Endodermal cell (in vitro differentiated cells): Measurements from ENCODE around the gene PADI4. TPM values are rescaled to one million over a fixed set of nuclear protein-coding genes. Genes with fewer than 3 reads are reported as not detected.

Source experiments
- DNase-seq: peaks from one replicate; pipeline ENCODE4 v3.0.0-alpha.2; 2017
- H3K27ac ChIP-seq: 2 replicates; pipeline ENCODE4 v1.5.1; 2013; ENCODE audit warnings: mild to moderate bottlenecking, low read depth, low read length, moderate library complexity
- H3K27me3 ChIP-seq: 2 replicates; pipeline ENCODE4 v1.6.1; 2013; ENCODE audit warnings: mild to moderate bottlenecking, low read length, moderate library complexity; ENCODE audit not compliant: insufficient read depth, control insufficient read depth, poor library complexity, severe bottlenecking
- H3K36me3 ChIP-seq: 2 replicates; pipeline ENCODE4 v1.7.0; 2013; ENCODE audit warnings: mild to moderate bottlenecking, low read length, moderate library complexity; ENCODE audit not compliant: control insufficient read depth, insufficient read depth
- H3K4me1 ChIP-seq: one replicate; pipeline ENCODE4 v1.7.0; 2013; ENCODE audit warnings: low read length; ENCODE audit not compliant: control insufficient read depth, insufficient read depth
- H3K4me3 ChIP-seq: 2 replicates; pipeline ENCODE4 v1.5.1; 2013; ENCODE audit warnings: mild to moderate bottlenecking, low read length, moderate library complexity
- H3K9ac ChIP-seq: 2 replicates; pipeline ENCODE4 v1.6.1; 2013; ENCODE audit warnings: mild to moderate bottlenecking, low read length, moderate library complexity; ENCODE audit not compliant: poor library complexity, severe bottlenecking; ENCODE audit errors: extremely low read depth
- H3K9me3 ChIP-seq: 2 replicates; pipeline ENCODE4 v1.6.1; 2013; ENCODE audit warnings: mild to moderate bottlenecking, low read length, moderate library complexity; ENCODE audit not compliant: control insufficient read depth
- H3K27ac Mint-ChIP-seq: 2 replicates; pipeline ENCODE4 v1.8.0; 2020; ENCODE audit warnings: mixed read lengths
- H3K27me3 Mint-ChIP-seq: 2 replicates; pipeline ENCODE4 v1.8.0; 2021; ENCODE audit warnings: mild to moderate bottlenecking, mixed read lengths; ENCODE audit not compliant: insufficient read depth
- H3K36me3 Mint-ChIP-seq: 2 replicates; pipeline ENCODE4 v1.8.0; 2020; ENCODE audit warnings: low read depth, mixed read lengths
- H3K4me1 Mint-ChIP-seq: 2 replicates; pipeline ENCODE4 v1.8.0; 2020; ENCODE audit warnings: mixed read lengths
- H3K4me3 Mint-ChIP-seq: 2 replicates; pipeline ENCODE4 v1.8.0; 2020; ENCODE audit warnings: mild to moderate bottlenecking, moderate library complexity, mixed read lengths
- H3K9me3 Mint-ChIP-seq: 2 replicates; pipeline ENCODE4 v1.8.0; 2020; ENCODE audit warnings: mild to moderate bottlenecking, mixed read lengths
- WGBS, 2 experiments: methylation state at CpG; one replicate each; pipeline versions ENCODE4 v1.1.5 to v1.1.7; 2013; ENCODE audit warnings: missing lambda C conversion rate in 2 of 2, mixed read lengths in 1 of 2; ENCODE audit not compliant: insufficient coverage in 1 of 2, insufficient read length in 1 of 2; 5-methylcytosine and 5-hydroxymethylcytosine counted together
- total RNA-seq, 2 donors: library from RNA; stranded (reverse); fragmentation: NEBNext Ultra II Directional in 1 of 2; extraction: Animal tissue kit (Norgen Biotek cat#: 25700) in 1 of 2; gene quantifications; 2 replicates in 1 of 2; 3 replicates in 1 of 2; pipeline ENCODE4 v1.2.1, GENCODE V29; 2021
- TF ChIP-seq, protein P1 (sequence below): fragments of 200-600 bp; sonication (generic); conservative IDR thresholded peaks from 2 replicates; pipeline ENCODE4 v1.5.0; 2021; ENCODE audit warnings: antibody characterized with exemption, mild to moderate bottlenecking

The PADI4 gene
- total RNA-seq, 2 donors from 2014 or later, result not detected

DNA sequence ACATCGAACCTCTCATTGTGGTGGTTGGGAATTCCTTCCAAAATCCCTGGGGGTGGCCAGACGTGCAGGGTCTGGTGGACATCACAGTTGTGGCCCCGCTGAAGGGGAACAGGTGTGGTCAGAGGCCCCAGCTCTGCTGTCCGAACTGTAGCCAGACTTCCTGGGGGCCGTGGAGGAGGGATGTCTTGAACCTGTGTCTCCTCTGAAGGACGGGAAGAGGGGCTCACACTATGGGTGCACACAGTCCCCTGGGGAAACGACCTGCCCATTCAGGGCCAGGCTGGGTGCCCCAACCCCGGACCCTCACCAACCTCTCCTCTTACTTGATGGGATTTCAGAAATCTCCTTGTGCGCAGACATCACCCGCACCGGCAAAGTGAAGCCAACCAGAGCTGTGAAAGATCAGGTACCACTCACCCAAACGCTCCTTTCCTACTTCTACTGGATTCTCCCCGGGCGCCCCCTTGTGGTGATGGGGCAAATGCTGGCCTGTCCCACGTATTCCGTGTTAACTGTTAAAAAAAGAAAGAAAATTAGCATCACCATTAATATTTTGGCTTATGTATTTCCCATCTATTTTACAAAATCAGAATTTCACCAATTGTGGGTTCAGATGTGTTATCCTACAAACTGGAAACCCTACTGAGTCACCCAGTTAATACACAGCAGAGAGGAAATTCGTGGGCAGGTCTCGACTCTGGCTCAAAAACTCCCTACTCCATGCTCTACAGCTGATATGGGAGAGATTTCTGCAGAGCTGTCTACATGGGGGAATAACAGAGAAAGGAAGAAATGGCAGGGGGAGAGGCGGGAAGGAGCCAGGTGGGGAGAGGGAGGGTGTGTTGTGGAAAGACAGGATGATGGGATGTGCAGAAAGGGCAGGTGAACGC, 28.1 kb downstream of the PADI4 start:
- WGBS, 2 experiments, result 40 to 48% methylated on average over 4 to 20 of the region's 20 CpGs
- Mint-ChIP-seq H3K27ac (no peak overlapping the region), H3K9me3 (no peaks in the 10 kb centered on the region), H3K4me3 (no peak overlapping the region), H3K36me3 (no peaks in the 10 kb centered on the region), H3K27me3 (peaks cover 14% of the 10 kb centered on the region), H3K4me1 (no peaks in the 10 kb centered on the region)
- no peak overlapping the region for H3K4me3 ChIP-seq
- H3K9ac ChIP-seq, result no peak overlapping the region
- H3K36me3 ChIP-seq, result no peaks in the 10 kb centered on the region
- H3K27ac ChIP-seq, result no peak overlapping the region
- peak; percentile 94 for DNase-seq
- H3K27me3 ChIP-seq, result peaks cover 6% of the 10 kb centered on the region
- TF ChIP-seq, protein P1, sequence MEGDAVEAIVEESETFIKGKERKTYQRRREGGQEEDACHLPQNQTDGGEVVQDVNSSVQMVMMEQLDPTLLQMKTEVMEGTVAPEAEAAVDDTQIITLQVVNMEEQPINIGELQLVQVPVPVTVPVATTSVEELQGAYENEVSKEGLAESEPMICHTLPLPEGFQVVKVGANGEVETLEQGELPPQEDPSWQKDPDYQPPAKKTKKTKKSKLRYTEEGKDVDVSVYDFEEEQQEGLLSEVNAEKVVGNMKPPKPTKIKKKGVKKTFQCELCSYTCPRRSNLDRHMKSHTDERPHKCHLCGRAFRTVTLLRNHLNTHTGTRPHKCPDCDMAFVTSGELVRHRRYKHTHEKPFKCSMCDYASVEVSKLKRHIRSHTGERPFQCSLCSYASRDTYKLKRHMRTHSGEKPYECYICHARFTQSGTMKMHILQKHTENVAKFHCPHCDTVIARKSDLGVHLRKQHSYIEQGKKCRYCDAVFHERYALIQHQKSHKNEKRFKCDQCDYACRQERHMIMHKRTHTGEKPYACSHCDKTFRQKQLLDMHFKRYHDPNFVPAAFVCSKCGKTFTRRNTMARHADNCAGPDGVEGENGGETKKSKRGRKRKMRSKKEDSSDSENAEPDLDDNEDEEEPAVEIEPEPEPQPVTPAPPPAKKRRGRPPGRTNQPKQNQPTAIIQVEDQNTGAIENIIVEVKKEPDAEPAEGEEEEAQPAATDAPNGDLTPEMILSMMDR, result peak; percentile 96
- no peaks in the 10 kb centered on the region for H3K9me3 ChIP-seq
- no peaks in the 10 kb centered on the region for H3K4me1 ChIP-seq

DNA sequence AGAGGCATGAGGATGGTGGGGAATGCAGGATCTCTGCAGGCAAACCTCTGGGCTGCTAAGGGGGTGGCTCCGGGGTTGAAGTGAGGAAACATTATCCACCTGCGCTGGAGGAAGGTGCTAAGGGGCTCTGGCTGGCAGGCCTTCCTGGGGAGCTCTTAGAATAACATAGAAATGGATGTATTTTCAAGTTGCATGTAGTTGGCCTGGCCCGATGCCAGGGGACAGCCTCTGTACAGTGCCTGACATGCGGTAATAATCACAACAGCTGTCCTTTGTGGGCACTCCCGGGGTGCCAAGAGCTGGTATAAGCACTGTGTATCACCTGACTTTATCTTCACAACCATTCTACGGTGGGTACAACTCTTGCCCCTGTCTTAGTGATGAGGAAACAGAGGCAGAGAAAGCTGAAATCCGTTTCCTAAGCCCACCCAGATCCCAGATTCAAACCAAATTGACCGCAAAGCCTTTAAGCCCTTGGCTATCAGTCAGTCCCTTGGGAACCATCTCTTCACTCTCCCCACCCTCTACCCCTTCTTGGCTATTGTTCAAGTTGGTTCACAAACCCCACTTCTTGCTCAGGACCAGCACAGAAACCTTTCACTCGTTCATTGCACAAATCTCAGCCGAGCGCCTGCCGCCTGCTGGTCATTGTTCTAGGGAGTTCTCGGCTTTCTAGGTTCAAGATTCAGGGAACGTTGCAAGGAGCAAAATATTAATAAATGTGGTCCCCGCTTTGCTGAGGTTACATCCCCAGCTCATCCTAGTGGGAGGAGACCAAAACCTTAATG, 30.9 kb downstream of the PADI4 start:
- Histone ChIP-seq H3K4me1 (no peaks in the 10 kb centered on the region), H3K9me3 (no peaks in the 10 kb centered on the region), H3K4me3 (no peak overlapping the region), H3K9ac (no peak overlapping the region), H3K36me3 (no peaks in the 10 kb centered on the region), H3K27me3 (peaks cover 6% of the 10 kb centered on the region), H3K27ac (no peak overlapping the region)
- peaks cover 3% of the 10 kb centered on the region for H3K27me3 Mint-ChIP-seq
- peak; percentile 42 for DNase-seq
- 88 to 95% methylated on average over 8 to 15 of the region's 15 CpGs for WGBS, 2 experiments
- H3K4me3 Mint-ChIP-seq, result no peak overlapping the region
- TF ChIP-seq, protein P1, result peak; percentile 27
- peaks cover 8% of the 10 kb centered on the region for H3K9me3 Mint-ChIP-seq
- no peak overlapping the region for H3K27ac Mint-ChIP-seq
- no peaks in the 10 kb centered on the region for H3K4me1 Mint-ChIP-seq
- no peaks in the 10 kb centered on the region for H3K36me3 Mint-ChIP-seq

- H3K36me3 ChIP-seq, result no peaks in the 10 kb centered on the region
- WGBS, 2 experiments, result 83 to 89% methylated on average over 6 to 7 of the region's 7 CpGs
- H3K4me1 ChIP-seq, result no peaks in the 10 kb centered on the region
- Mint-ChIP-seq H3K4me3 (no peak overlapping the region), H3K27me3 (peaks cover 3% of the 10 kb centered on the region), H3K4me1 (no peaks in the 10 kb centered on the region), H3K9me3 (peaks cover 12% of the 10 kb centered on the region), H3K36me3 (no peaks in the 10 kb centered on the region), H3K27ac (no peak overlapping the region)
- no peak overlapping the region for H3K9ac ChIP-seq
- TF ChIP-seq, protein P1, result no peak
- no peak for DNase-seq
- no peak overlapping the region for H3K27ac ChIP-seq
- no peaks in the 10 kb centered on the region for H3K9me3 ChIP-seq
- no peak overlapping the region for H3K4me3 ChIP-seq
- H3K27me3 ChIP-seq, result peaks cover 6% of the 10 kb centered on the region
Observed at GRCh38 chr1:17339521-17339920, 31.5 kb downstream of the PADI4 start.
